Fibroblast of the aortic adventitia (primary cell): ENCODE results near the gene CCDC175. TPM values are rescaled to one million over a fixed set of nuclear protein-coding genes. Genes with fewer than 3 reads are reported as not detected.
A peak's percentile ranks its signal among the peaks of the same experiment; 100 is the strongest.

ENCODE experiments used
- DNase-seq: peaks from one replicate; pipeline ENCODE4 v3.0.0-alpha.2; 2010; ENCODE audit warnings: low read depth
- H3K4me3 ChIP-seq: 2 replicates; pipeline ENCODE4 v1.5.1; 2011; ENCODE audit warnings: low read depth, mild to moderate bottlenecking, control low read depth, low read length, moderate library complexity
- CTCF ChIP-seq: IDR thresholded peaks from 2 replicates; pipeline ENCODE4 v1.5.1; 2011; ENCODE audit warnings: mild to moderate bottlenecking, low read length, control low read depth, inconsistent platforms; ENCODE audit not compliant: insufficient read depth
- total RNA-seq: library from RNA; depleted of rRNA; stranded (reverse); fragments of >200 nt; gene quantifications from 2 replicates; pipeline ENCODE4 v1.2.3, GENCODE V29; 2012; ENCODE audit warnings: low replicate concordance

Gene CCDC175
- total RNA-seq, 1 donor, result not detected

GRCh38 chr14:59483819-59484638 lies 92.6 kb downstream of the CCDC175 start, which contains the start of the genes JKAMP and L3HYPDH:
JKAMP (plus strand) TSS chr14:59484517; CDS start chr14:59484590, 73 bp downstream.
L3HYPDH (minus strand) TSS chr14:59484408; CDS start chr14:59484316, 92 bp downstream.
- peak; percentile 48 for TF ChIP-seq CTCF
- DNase-seq, result peak; percentile 94
- peak within 1 kb of the TSS; percentile 95 for H3K4me3 ChIP-seq

- peak; percentile 80 for DNase-seq
- H3K4me3 ChIP-seq, result peak overlapping the region; percentile 95
- TF ChIP-seq CTCF, result no peak
Observed at GRCh38 chr14:59483363-59483762, 93.2 kb downstream of the CCDC175 start.

- H3K4me3 ChIP-seq, result peak overlapping the region; percentile 95
- TF ChIP-seq CTCF, result no peak
- DNase-seq, result peak; percentile 94
Observed at GRCh38 chr14:59482541-59483331, 93.9 kb downstream of the CCDC175 start.

GRCh38 chr14:59481871-59482540 lies 94.6 kb downstream of the CCDC175 start:
- no peak for TF ChIP-seq CTCF
- peak; percentile 85 for DNase-seq
- H3K4me3 ChIP-seq, result peak overlapping the region; percentile 95

GRCh38 chr14:59481407-59481806 lies 95.2 kb downstream of the CCDC175 start:
- H3K4me3 ChIP-seq, result peak overlapping the region; percentile 95
- no peak for DNase-seq
- no peak for TF ChIP-seq CTCF

GRCh38 chr14:59480166-59480565 lies 96.4 kb downstream of the CCDC175 start:
- no peak for DNase-seq
- TF ChIP-seq CTCF, result no peak
- peak overlapping the region; percentile 6 for H3K4me3 ChIP-seq
